NCI-H446 treated with DMSO at 0.1 percent for 48 hours (cell line): Measurements from ENCODE around the gene DEF6.
A peak's percentile ranks its signal among the peaks of the same experiment; 100 is the strongest.

ENCODE experiments used
- DNase-seq: peaks from one replicate; lab custom pipeline; 2025; lab: John Stamatoyannopoulos, UW

DEF6 gene

DNA sequence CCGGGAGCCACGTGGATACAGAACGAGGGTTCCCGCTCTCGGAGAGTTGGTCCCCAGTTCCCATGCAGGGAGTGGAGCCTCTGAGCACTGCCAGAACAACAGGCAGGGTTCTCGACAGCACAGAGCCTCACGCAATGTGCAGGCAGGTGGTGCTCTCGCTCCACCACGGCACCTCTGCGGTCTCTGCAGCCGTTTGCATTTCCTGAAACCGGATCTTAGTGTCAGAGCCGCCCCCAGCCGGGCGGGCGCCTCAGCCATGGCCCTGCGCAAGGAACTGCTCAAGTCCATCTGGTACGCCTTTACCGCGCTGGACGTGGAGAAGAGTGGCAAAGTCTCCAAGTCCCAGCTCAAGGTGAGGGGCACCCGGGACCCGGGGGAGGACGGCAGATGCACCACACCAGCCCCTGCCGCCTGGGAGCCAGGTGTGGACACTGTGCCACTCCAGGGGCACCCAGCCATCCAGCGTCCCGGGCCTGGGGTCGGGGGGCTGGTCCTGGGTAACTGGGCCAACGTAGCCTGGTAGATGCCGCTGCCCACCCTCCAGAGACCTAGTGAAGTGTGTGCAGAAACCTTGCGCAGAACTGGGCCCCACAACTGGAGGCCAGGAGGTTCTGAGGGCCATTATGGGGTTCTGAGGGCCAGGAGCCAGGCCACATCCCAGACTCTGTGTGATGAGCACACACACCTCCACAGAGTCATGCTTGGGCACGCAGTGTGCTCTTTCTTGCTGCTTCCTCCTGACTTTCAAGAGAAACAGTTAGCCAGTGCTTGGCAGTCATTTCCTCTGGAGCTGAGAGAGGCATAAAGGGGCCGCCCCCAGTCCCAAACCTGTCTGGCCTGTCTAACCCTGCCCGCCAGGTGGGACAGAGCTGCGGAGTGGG is at the start of gene DEF6:
Gene DEF6 (plus strand): TSS at position 218 of the 881 bp plus-strand sequence. CDS start 39 bp downstream, at position 257.
- DNase-seq: no peak

GRCh38 chr6:35248300-35248699 is 49.3 kb upstream of the DEF6 start:
- DNase-seq: no peak

DNA sequence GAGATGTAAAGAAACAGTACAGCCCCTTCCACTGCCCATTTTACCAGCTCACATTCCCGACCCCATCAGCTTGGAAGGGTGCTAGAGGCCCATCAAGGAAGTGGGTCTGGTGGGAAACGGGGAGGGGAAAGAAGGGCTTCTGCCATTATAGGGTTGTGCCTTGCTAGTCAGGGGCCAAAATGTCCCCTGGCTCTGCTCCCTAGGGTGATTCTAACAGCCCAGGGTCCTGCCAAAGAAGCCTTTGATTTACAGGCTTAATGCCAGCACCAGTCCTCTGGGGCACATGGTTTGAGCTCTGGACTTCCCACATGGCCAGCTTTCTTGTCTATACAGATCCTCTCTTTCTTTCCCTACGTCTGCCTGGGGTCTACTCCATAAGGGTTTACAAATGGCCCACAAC is 48.7 kb upstream of the DEF6 start:
- DNase-seq: no peak

- no peak for DNase-seq
Measured at GRCh38 chr6:35251949-35252348, 45.7 kb upstream of the DEF6 start.

DNA sequence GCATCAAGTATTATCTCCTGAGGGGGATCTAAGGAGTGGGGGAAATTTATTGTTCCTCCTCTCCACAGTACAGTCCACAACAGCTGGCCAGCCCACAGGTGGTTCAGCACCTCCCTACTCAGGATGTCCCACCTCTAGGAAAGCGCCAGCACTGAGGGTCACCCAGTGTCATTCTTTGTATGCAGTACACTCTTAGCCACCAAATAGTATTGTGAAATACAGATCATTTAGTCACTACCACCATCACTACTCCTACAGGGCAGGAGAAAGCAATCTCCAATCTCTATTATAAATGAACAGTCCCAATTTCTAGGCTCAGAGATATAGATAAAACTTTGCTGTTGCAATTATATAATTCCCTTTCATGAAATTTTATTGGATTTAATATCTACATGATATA is 44.4 kb upstream of the DEF6 start:
- no peak for DNase-seq

DNA sequence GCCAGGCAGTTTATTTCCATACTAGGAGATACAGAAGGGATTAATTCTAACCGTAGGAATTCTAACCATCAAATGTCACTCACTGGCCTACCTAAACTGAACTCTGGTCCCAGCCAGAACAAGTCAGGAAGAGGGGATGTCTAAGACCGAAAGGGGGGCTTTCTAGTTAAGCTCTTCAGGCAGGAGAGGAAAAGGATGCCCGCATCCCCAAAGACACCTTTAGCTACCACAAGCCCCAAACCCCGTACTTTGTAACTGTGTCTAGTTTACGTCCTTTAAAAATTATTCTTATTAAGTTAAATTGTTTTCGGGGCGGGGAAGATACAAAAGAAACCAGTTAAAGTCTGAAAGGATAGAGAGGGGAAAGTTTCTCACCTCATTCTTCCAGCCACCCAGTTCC is 39.3 kb upstream of the DEF6 start:
- no peak for DNase-seq

DNA sequence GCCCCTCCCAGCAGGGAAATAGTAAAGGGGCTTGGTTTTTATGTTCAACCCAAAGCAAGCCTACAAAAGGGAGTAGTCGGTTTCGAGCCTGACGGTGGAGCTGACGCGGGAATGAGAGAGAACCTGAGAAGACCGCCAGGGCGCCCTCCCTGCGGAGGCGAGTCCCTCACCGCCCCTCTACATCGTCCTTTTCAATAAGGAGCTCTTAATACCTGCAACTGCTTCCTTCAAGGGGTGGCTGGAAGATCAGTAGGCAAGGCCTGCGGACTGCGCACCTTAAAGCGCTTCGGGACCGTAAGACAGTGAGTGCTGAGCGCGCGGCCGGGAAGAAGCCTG is 38.8 kb upstream of the DEF6 start:
- DNase-seq: no peak

- DNase-seq: peak; percentile 90
Measured at GRCh38 chr6:35259194-35259947, 38.2 kb upstream of the DEF6 start, which contains the start of gene ZNF76. TSS of gene ZNF76 (plus strand) at chr6:35259735. CDS start at chr6:35281152, 21,417 bp downstream.

- DNase-seq: no peak
Measured at GRCh38 chr6:35259948-35260590, 37.5 kb upstream of the DEF6 start.

DNA sequence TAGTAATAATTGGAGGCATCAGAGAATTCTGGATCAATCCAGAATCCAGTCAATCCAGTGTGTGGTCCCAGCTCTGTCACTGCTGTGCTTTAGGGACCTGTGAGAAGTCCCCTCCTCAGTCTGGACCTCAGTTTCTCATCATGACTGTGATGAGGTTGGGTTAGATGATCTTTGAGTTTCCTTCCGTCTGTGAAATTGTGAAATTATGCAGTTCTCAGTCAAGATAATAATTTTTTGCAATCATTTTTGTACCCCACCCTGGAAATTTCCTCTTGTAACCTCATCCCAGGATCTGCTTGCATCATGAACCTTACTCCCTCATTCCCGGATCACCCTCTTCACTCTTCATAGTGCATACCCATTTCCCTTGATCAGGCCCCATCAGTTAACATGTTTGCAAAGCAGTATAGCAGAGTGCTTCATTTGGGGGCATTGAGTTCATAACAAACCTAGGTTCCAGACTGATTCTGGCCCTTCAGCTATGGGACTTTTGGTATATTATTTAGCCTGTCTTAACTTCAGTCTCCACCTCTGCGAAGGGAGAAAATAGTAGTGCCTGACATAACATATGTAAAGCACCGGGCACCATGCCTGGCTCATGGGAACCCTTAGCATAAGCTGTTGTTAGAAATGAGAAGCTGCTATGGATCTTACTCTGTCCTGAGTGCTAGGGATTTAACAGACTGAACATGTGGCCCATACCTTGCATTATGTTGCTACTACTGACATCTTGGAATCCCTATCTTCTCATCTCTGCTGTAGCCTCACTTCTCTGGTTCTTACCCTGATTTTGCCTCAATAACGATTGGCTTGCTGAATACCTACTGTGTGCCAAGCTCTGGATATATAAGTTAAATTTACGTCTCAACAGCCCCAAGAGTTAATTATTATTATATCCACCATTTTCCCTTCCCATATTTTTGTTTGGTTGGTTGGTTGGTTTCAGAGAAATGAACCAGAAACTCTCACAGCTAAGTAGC is 36.7 kb upstream of the DEF6 start:
- DNase-seq: no peak

DNA sequence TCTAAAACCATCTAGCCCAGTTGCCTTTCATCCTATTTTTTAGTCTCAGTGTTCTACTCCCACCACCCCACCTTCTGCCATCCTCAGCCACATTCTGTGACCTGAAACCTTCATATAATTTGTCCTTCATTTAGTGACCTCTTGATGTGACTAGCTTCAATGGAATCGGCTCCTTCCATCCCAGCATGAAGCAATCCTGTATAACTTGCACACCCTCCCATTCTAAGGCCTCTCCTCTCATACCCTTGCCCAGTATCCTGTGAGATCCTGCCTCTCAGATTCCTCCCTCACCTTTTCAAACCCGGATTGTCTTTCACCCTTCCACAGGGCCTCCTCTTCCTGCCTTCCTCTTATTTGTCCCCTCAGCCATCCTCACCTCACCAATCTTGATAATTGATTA is 35.0 kb upstream of the DEF6 start:
- no peak for DNase-seq

DNA sequence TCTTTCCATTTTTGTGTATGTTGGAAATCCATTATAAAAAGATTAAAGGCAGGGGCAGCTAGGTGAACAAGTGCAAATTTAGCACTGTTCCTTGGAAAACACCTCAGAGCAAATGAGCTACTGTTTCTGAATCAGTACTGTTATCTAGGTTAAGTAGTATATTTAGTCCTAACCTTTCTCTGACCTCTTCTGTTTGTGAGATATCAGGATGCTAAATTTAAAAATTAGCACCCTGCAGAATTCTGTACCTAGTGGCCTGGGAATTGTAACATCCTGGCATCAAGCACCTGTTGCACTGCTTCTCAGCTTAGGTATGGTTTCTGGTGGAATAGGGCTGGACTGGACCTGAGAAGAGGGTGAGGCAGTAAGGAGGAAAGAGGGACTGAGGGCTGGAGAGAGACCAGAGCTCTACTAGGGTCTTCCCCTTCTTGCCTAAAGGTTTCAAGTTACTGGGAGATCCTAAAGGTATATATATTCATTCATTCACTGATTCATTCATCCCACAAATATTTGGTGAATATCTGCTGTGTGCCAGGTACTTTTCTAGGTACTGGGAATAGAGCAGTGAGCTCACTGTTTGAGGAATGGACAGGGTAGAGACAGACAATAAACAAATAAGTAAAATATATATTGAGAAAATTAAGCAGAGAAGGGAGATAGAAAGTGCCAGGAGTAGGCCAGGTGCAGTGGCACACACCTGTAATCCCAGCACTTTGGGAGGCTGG is 32.9 kb upstream of the DEF6 start:
- no peak for DNase-seq

- no peak for DNase-seq
Measured at GRCh38 chr6:35265523-35265922, 32.1 kb upstream of the DEF6 start.

GRCh38 chr6:35267446-35267845 is 30.2 kb upstream of the DEF6 start:
- DNase-seq: no peak

GRCh38 chr6:35267897-35268296 is 29.7 kb upstream of the DEF6 start:
- DNase-seq: no peak

- no peak for DNase-seq
Measured at GRCh38 chr6:35272005-35272404, 25.6 kb upstream of the DEF6 start.

GRCh38 chr6:35273822-35274559 is 23.6 kb upstream of the DEF6 start:
- no peak for DNase-seq

- DNase-seq: no peak
Measured at GRCh38 chr6:35275744-35276260, 21.8 kb upstream of the DEF6 start.

GRCh38 chr6:35278708-35279107 is 18.9 kb upstream of the DEF6 start:
- no peak for DNase-seq

DNA sequence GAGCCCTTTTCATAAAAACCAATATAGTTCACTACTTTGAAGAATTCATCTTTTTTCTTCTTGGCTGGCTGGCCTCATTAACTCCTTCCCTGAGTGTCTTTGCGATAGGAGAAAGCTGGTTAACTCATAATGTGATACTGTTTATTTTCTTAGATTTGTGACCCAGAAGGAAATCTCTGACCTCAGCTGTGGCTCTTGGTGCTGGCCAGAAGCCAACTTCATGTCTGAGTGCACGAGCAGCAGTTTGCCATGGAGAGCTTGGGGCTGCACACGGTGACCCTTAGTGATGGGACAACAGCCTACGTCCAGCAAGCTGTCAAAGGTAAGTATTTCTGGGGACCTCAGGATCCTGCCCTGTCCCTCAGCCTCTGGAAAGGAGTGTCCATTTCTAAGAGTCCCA is 16.7 kb upstream of the DEF6 start:
- DNase-seq: no peak
